Measurements from ENCODE around the gene XAB2. TPM values are rescaled to one million over a fixed set of nuclear protein-coding genes. Genes with fewer than 3 reads are reported as not detected.

XAB2 gene
- total RNA-seq, 4 donors from 2014 or later: 29.6 to 51.2 (median 31.1) TPM

- DNase-seq (no peak), ATAC-seq (no peak)
- Histone ChIP-seq H3K9me3 (no peaks in the 10 kb centered on the region), H3K4me1 (no peaks in the 10 kb centered on the region), H3K36me3 (no peaks in the 10 kb centered on the region), H3K27ac (no peak overlapping the region), H3K4me3 (no peak overlapping the region), H3K27me3 (peaks cover 0 to 7% (median 5%) of the 10 kb centered on the region in 3 donors)
- TF ChIP-seq POLR2A (IDR thresholded peaks at IDR 0.05) (no peak), CTCF (IDR thresholded peaks at IDR 0.05 in 4 of 5, conservative IDR thresholded peaks at IDR 0.05 in 1 of 5) (no peak)
- intact Hi-C loops (cut with DNase I; ENCODE audit: low total_unique reads): no loop called here
- in situ Hi-C loops (cut with MboI; ENCODE audit: low sequenced_read_pairs in 4 of 4): no loop called here
Observed at GRCh38 chr19:7661744-7662538, 32.6 kb upstream of the XAB2 start.

GRCh38 chr19:7658219-7658686 is 28.9 kb upstream of the XAB2 start:
- TF ChIP-seq CTCF (IDR thresholded peaks at IDR 0.05 in 4 of 5, conservative IDR thresholded peaks at IDR 0.05 in 1 of 5) (no peak), POLR2A (IDR thresholded peaks at IDR 0.05) (no peak)
- DNase-seq (no peak), ATAC-seq (no peak)
- Histone ChIP-seq H3K27me3 (peaks cover 0 to under 1% (median 0%) of the 10 kb centered on the region in 3 donors), H3K27ac (no peak overlapping the region), H3K9me3 (no peaks in the 10 kb centered on the region), H3K4me1 (no peaks in the 10 kb centered on the region), H3K4me3 (no peak overlapping the region), H3K36me3 (no peaks in the 10 kb centered on the region)
- in situ Hi-C loops (cut with MboI; ENCODE audit: low sequenced_read_pairs in 4 of 4): loop anchor here in 1 of 4 donors (10.0 kb wide), 1 partner anchor 147 kb away; no protein-coding TSS in a partner anchor
- intact Hi-C loops (cut with DNase I; ENCODE audit: low total_unique reads): no loop called here

GRCh38 chr19:7657131-7657751 is 27.9 kb upstream of the XAB2 start:
- intact Hi-C loops (cut with DNase I; ENCODE audit: low total_unique reads) (no loop called here), in situ Hi-C loops (cut with MboI; ENCODE audit: low sequenced_read_pairs in 4 of 4) (loop anchor here in 1 of 4 donors (10.0 kb wide), 1 partner anchor 148 kb away; no protein-coding TSS in a partner anchor)
- H3K9me3 ChIP-seq: no peaks in the 10 kb centered on the region
- H3K36me3 ChIP-seq: no peaks in the 10 kb centered on the region
- H3K27ac ChIP-seq: no peak overlapping the region
- peaks cover 0 to 3% of the 10 kb centered on the region in 2 donors for H3K4me1 ChIP-seq
- TF ChIP-seq POLR2A (IDR thresholded peaks at IDR 0.05): no peak
- TF ChIP-seq CTCF (IDR thresholded peaks at IDR 0.05 in 4 of 5, conservative IDR thresholded peaks at IDR 0.05 in 1 of 5): no peak
- no peaks in the 10 kb centered on the region for H3K27me3 ChIP-seq
- ATAC-seq: no peak
- DNase-seq: no peak
- H3K4me3 ChIP-seq: no peak overlapping the region

GRCh38 chr19:7655581-7655980 is 26.2 kb upstream of the XAB2 start:
- DNase-seq: no peak
- Histone ChIP-seq H3K9me3 (no peaks in the 10 kb centered on the region), H3K27ac (no peak overlapping the region), H3K27me3 (no peaks in the 10 kb centered on the region), H3K4me1 (peaks cover 0 to 4% of the 10 kb centered on the region in 2 donors), H3K4me3 (no peak overlapping the region), H3K36me3 (no peaks in the 10 kb centered on the region)
- no peak for ATAC-seq
- intact Hi-C loops (cut with DNase I; ENCODE audit: low total_unique reads) (no loop called here), in situ Hi-C loops (cut with MboI; ENCODE audit: low sequenced_read_pairs in 4 of 4) (loop anchor here in 1 of 4 donors (10.0 kb wide), 1 partner anchor 149 kb away; no protein-coding TSS in a partner anchor)
- no peak for TF ChIP-seq POLR2A (IDR thresholded peaks at IDR 0.05)
- no peak for TF ChIP-seq CTCF (IDR thresholded peaks at IDR 0.05 in 4 of 5, conservative IDR thresholded peaks at IDR 0.05 in 1 of 5)
